ENCODE results near the gene CDC42.

CDC42 gene

GRCh38 chr1:22108339-22109105, 56.0 kb downstream of the CDC42 start:
- DNase-seq, result no peak

GRCh38 chr1:22110016-22110415, 57.5 kb downstream of the CDC42 start:
- H3K9me3 ChIP-seq (ENCODE audit: severe bottlenecking), result no peaks in the 10 kb centered on the region
- H3K36me3 ChIP-seq, result peaks cover 8% of the 10 kb centered on the region
- no peak overlapping the region for H3K27ac ChIP-seq
- no peak overlapping the region for H3K4me3 ChIP-seq (ENCODE audit: low read depth, low read length)
- TF ChIP-seq CTCF (IDR thresholded peaks at IDR 0.05; ENCODE audit: low read depth, low read length), result no peak
- DNase-seq, result no peak
- no peaks in the 10 kb centered on the region for H3K27me3 ChIP-seq (ENCODE audit: insufficient read depth, low read depth, severe bottlenecking)

More at GRCh38 chr1:22108339-22109105, 56.0 kb downstream of the CDC42 start:
- no peak overlapping the region for H3K27ac ChIP-seq
- no peak overlapping the region for H3K4me3 ChIP-seq (ENCODE audit: low read depth, low read length)
- no peak for TF ChIP-seq CTCF (IDR thresholded peaks at IDR 0.05; ENCODE audit: low read depth, low read length)
- H3K36me3 ChIP-seq, result peaks cover 15% of the 10 kb centered on the region
- no peaks in the 10 kb centered on the region for H3K27me3 ChIP-seq (ENCODE audit: insufficient read depth, low read depth, severe bottlenecking)
- H3K9me3 ChIP-seq (ENCODE audit: severe bottlenecking), result no peaks in the 10 kb centered on the region

- no peak overlapping the region for H3K4me3 ChIP-seq (ENCODE audit: low read depth, low read length)
- H3K9me3 ChIP-seq (ENCODE audit: severe bottlenecking), result no peaks in the 10 kb centered on the region
- TF ChIP-seq CTCF (IDR thresholded peaks at IDR 0.05; ENCODE audit: low read depth, low read length), result no peak
- DNase-seq, result no peak
- H3K27ac ChIP-seq, result no peak overlapping the region
- peaks cover 6% of the 10 kb centered on the region for H3K36me3 ChIP-seq
- no peaks in the 10 kb centered on the region for H3K27me3 ChIP-seq (ENCODE audit: insufficient read depth, low read depth, severe bottlenecking)
These were observed 58.6 kb downstream of the CDC42 start for GRCh38 chr1:22111115-22111514.

- no peak for TF ChIP-seq CTCF (IDR thresholded peaks at IDR 0.05; ENCODE audit: low read depth, low read length)
- H3K9me3 ChIP-seq (ENCODE audit: severe bottlenecking), result no peaks in the 10 kb centered on the region
- DNase-seq, result no peak
- H3K36me3 ChIP-seq, result peaks cover 6% of the 10 kb centered on the region
- no peaks in the 10 kb centered on the region for H3K27me3 ChIP-seq (ENCODE audit: insufficient read depth, low read depth, severe bottlenecking)
- H3K27ac ChIP-seq, result no peak overlapping the region
- H3K4me3 ChIP-seq (ENCODE audit: low read depth, low read length), result no peak overlapping the region
These were observed 59.1 kb downstream of the CDC42 start for GRCh38 chr1:22111620-22112019.

- DNase-seq, result no peak
- H3K9me3 ChIP-seq (ENCODE audit: severe bottlenecking), result no peaks in the 10 kb centered on the region
- H3K27me3 ChIP-seq (ENCODE audit: insufficient read depth, low read depth, severe bottlenecking), result no peaks in the 10 kb centered on the region
- TF ChIP-seq CTCF (IDR thresholded peaks at IDR 0.05; ENCODE audit: low read depth, low read length), result no peak
- H3K27ac ChIP-seq, result no peak overlapping the region
- no peak overlapping the region for H3K4me3 ChIP-seq (ENCODE audit: low read depth, low read length)
- H3K36me3 ChIP-seq, result peaks cover 6% of the 10 kb centered on the region
These were observed 60.0 kb downstream of the CDC42 start for GRCh38 chr1:22112554-22112953.
